Hepatocyte (in vitro differentiated cells): ENCODE data around the gene TEX261. TPM values are rescaled to one million over a fixed set of nuclear protein-coding genes. Genes with fewer than 3 reads are reported as not detected.
"Not testable (repeated sequence)": the region's sequence is repeated elsewhere in the genome, so short reads cannot be mapped to it uniquely, and the experiment has no call there.

Experiments used
- DNase-seq: peaks from one replicate; pipeline ENCODE4 v3.0.0-alpha.2; 2016; ENCODE audit warnings: low spot score
- H2AFZ ChIP-seq: fragments of 200-600 bp; sonication (generic); 2 replicates; pipeline ENCODE4 v1.6.0; 2016; ENCODE audit warnings: antibody characterized with exemption, mild to moderate bottlenecking
- H3K27ac ChIP-seq: fragments of 200-600 bp; sonication (generic); 2 replicates; pipeline ENCODE4 v1.5.1; 2016; ENCODE audit warnings: mild to moderate bottlenecking
- H3K27me3 ChIP-seq: fragments of 200-600 bp; sonication (generic); 2 replicates; pipeline ENCODE4 v1.6.1; 2016
- H3K36me3 ChIP-seq: fragments of 200-600 bp; sonication (generic); replicated peaks from 2 replicates; pipeline ENCODE4 v1.5.1; 2016; ENCODE audit warnings: low read depth; ENCODE audit not compliant: insufficient read depth
- H3K4me1 ChIP-seq: fragments of 200-600 bp; sonication (generic); 2 replicates; pipeline ENCODE4 v1.5.1; 2016; ENCODE audit warnings: mild to moderate bottlenecking, moderate library complexity; ENCODE audit not compliant: insufficient read depth
- H3K4me2 ChIP-seq: fragments of 200-600 bp; sonication (generic); 2 replicates; pipeline ENCODE4 v1.6.0; 2016
- H3K4me3 ChIP-seq: fragments of 200-600 bp; sonication (generic); 2 replicates; pipeline ENCODE4 v1.5.1; 2016; ENCODE audit warnings: mild to moderate bottlenecking
- H3K79me2 ChIP-seq: fragments of 200-600 bp; sonication (generic); 2 replicates; pipeline ENCODE4 v1.6.0; 2017; ENCODE audit warnings: mild to moderate bottlenecking
- H3K9me2 ChIP-seq: fragments of 200-600 bp; sonication (generic); replicated peaks from 2 replicates; pipeline ENCODE4 v1.6.0; 2017; ENCODE audit warnings: mild to moderate bottlenecking; ENCODE audit not compliant: insufficient read depth
- H3K9me3 ChIP-seq: fragments of 200-600 bp; sonication (generic); 2 replicates; pipeline ENCODE4 v1.5.1; 2016; ENCODE audit warnings: low read depth, mild to moderate bottlenecking
- H4K20me1 ChIP-seq: fragments of 200-600 bp; sonication (generic); 2 replicates; pipeline ENCODE4 v1.6.0; 2016; ENCODE audit warnings: mild to moderate bottlenecking; ENCODE audit not compliant: insufficient read depth, poor library complexity, severe bottlenecking
- CTCF ChIP-seq: fragments of 200-600 bp; sonication (generic); IDR thresholded peaks from 2 replicates; pipeline ENCODE4 v1.5.1; 2016; ENCODE audit warnings: antibody characterized with exemption, mild to moderate bottlenecking; ENCODE audit not compliant: poor library complexity
- EZH2 ChIP-seq: fragments of 200-600 bp; sonication (generic); IDR thresholded peaks from 2 replicates; pipeline ENCODE4 v1.6.1; 2016; ENCODE audit warnings: antibody characterized with exemption, mild to moderate bottlenecking, borderline replicate concordance
- EZH2phosphoT487 ChIP-seq: fragments of 200-600 bp; sonication (generic); IDR thresholded peaks from one replicate; pipeline ENCODE4 v1.6.1; 2018; ENCODE audit warnings: antibody characterized with exemption, mild to moderate bottlenecking, low read depth, moderate library complexity; ENCODE audit not compliant: unreplicated experiment, severe bottlenecking
- WGBS: methylation state at CpG from one replicate; pipeline ENCODE4 v1.1.6; 2016; ENCODE audit warnings: low lambda C conversion rate; ENCODE audit errors: missing lambda C conversion rate; 5-methylcytosine and 5-hydroxymethylcytosine counted together
- polyA plus RNA-seq: library from polyadenylated mRNA; unstranded; fragments of >200 nt; fragmentation: Nextera tagmentation; extraction: Ambion mirVana; gene quantifications from 2 replicates; pipeline ENCODE4 v1.2.1, GENCODE V29; 2016
- total RNA-seq: library from RNA; depleted of rRNA; stranded (reverse); fragments of >200 nt; gene quantifications from 2 replicates; pipeline ENCODE4 v1.2.3, GENCODE V29; 2014

Gene TEX261
- total and polyA plus RNA-seq, 2 experiments from 2014 or later, result 41.5 to 81.0 TPM

- not testable (repeated sequence) for H3K4me2 ChIP-seq, H3K9me2 ChIP-seq, H3K4me1 ChIP-seq, H4K20me1 ChIP-seq, H3K4me3 ChIP-seq, H3K27ac ChIP-seq, H2AFZ ChIP-seq, DNase-seq, H3K79me2 ChIP-seq, H3K36me3 ChIP-seq, H3K27me3 ChIP-seq, H3K9me3 ChIP-seq
- 58% methylated on average over 15 of the region's 15 CpGs for WGBS
- TF ChIP-seq CTCF, result peak; percentile 27
These were observed 29.0 kb upstream of the TEX261 start for GRCh38 chr2:71023553-71024243.

GRCh38 chr2:71021394-71021793, 26.7 kb upstream of the TEX261 start:
- not testable (repeated sequence) for H3K79me2 ChIP-seq, DNase-seq, H3K9me3 ChIP-seq, H3K27me3 ChIP-seq, H3K9me2 ChIP-seq, H2AFZ ChIP-seq, H3K27ac ChIP-seq, H3K4me2 ChIP-seq, H3K4me3 ChIP-seq, H3K36me3 ChIP-seq, H4K20me1 ChIP-seq, H3K4me1 ChIP-seq
- 83% methylated on average over 14 of the region's 14 CpGs for WGBS

- not testable (repeated sequence) for H3K27me3 ChIP-seq, H3K4me2 ChIP-seq, H3K79me2 ChIP-seq, H3K4me3 ChIP-seq, H4K20me1 ChIP-seq, H3K36me3 ChIP-seq, H3K4me1 ChIP-seq, H2AFZ ChIP-seq, H3K9me3 ChIP-seq, H3K9me2 ChIP-seq, H3K27ac ChIP-seq, DNase-seq
- WGBS, result 97% methylated on average over 6 of the region's 6 CpGs
These were observed 25.3 kb upstream of the TEX261 start for GRCh38 chr2:71019989-71020388.

- Histone ChIP-seq H2AFZ (no peak overlapping the region), H3K9me2 (no peaks in the 10 kb centered on the region), H4K20me1 (no peaks in the 10 kb centered on the region), H3K27me3 (no peaks in the 10 kb centered on the region), H3K36me3 (no peaks in the 10 kb centered on the region), H3K4me3 (no peak overlapping the region), H3K9me3 (no peaks in the 10 kb centered on the region), H3K27ac (no peak overlapping the region), H3K4me2 (no peak overlapping the region), H3K79me2 (no peaks in the 10 kb centered on the region), H3K4me1 (no peaks in the 10 kb centered on the region)
- TF ChIP-seq CTCF, result no peak
- TF ChIP-seq EZH2, result no peak
- TF ChIP-seq EZH2phosphoT487, result no peak
- WGBS, result 87% methylated on average over 8 of the region's 8 CpGs
- DNase-seq, result no peak
These were observed 24.0 kb upstream of the TEX261 start for GRCh38 chr2:71018625-71019024.

GRCh38 chr2:71011786-71012185, 17.1 kb upstream of the TEX261 start:
- H3K4me1 ChIP-seq, H4K20me1 ChIP-seq, H3K36me3 ChIP-seq, H3K9me3 ChIP-seq, H3K9me2 ChIP-seq, DNase-seq, H3K27ac ChIP-seq, H3K4me2 ChIP-seq, H3K4me3 ChIP-seq, H3K79me2 ChIP-seq, H3K27me3 ChIP-seq, H2AFZ ChIP-seq: not testable (repeated sequence)
- WGBS, result 34% methylated on average over 6 of the region's 6 CpGs
